GM18867 (cell line): ENCODE data around the gene SLC22A17.
A peak's percentile ranks its signal among the peaks of the same experiment; 100 is the strongest.

Experiments
- ATAC-seq: cut with Tn5 transposase; IDR thresholded peaks from one replicate; pipeline ENCODE4 v1.9.1; 2021; ENCODE audit warnings: mild to moderate bottlenecking, moderate library complexity; ENCODE audit not compliant: unreplicated experiment

The SLC22A17 gene

DNA sequence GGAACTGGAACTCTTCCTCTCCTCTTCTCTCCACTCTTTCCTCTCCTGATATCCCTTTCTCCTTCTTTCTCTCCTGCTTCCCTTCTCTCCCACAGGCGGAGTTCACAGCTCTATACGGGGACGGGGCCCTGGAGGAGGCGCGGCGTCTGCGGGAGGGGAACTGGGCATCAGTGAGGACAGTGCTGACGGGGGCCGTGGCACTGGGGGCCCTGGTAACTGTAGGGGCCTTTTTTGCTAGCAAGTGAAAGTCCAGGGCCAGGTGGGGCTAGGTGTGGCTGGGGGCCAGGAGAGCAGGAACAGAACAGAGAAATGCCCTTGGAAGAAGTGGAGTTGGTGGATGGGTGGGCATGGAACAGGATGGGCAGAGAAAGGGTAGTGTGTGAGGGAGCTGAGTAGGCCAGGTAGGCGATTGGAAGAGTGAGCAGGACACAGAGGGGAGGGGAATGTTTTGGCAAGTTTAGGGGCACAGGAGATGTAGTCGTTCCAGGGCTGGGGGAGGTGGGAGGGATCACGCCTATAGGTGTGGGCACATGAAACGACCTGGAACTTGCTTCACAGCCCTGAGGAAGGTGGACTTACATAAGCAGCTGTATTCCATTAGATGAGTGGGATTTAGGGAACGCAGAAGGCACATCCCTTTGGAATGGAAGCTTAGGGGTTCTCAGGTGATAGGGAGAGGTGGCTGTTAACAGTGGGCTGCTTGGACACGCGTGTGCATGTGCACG, 43.8 kb downstream of the SLC22A17 start:
- ATAC-seq = no peak

DNA sequence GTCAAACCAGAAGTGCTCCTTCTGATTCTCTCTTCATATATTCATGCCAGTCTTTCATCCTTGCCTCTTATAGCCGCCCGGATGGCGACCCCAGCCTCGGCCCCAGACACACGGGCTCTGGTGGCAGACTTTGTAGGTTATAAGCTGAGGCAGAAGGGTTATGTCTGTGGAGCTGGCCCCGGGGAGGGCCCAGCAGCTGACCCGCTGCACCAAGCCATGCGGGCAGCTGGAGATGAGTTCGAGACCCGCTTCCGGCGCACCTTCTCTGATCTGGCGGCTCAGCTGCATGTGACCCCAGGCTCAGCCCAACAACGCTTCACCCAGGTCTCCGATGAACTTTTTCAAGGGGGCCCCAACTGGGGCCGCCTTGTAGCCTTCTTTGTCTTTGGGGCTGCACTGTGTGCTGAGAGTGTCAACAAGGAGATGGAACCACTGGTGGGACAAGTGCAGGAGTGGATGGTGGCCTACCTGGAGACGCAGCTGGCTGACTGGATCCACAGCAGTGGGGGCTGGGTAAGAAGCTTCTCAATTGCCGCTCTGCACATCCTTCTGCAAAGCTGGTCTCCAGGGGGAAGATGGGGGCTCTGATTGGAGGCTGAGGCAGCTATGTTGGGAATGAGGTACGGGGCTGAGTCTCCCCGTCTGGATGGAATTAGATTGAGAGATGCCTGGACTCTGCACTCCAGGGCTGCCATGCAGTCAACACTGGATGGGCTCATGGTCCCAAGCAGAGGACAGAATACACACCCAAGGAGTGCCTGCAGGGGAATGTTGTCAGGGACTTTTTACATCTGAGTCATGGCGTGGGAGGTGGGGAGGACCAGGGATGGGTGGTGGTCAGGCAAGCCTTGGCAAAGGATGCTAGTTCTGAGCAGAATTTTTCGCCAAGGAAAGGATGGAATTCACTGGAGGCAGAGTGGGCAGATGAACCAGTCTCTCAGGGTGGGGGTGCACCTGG, 44.7 kb downstream of the SLC22A17 start:
- ATAC-seq = no peak

DNA sequence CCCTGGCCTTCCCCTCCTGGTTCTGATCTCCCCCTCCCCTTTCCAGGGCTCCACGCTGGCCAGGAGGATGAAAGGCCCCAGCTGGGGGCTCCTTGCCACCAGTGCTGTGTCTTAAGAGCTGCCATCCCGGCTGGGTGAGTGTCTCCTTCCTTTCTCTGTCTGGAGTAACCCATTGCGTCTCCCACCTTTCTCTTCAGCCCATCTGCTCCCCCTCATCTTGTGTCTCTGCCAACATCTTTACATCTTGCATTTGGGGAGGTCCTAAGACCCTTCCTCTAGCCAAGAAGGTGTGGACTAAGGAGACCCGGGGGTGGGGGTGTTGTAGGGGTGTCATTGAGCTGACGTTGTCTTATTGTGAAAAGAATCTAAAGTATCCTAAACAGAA, 45.5 kb downstream of the SLC22A17 start:
- ATAC-seq = no peak

DNA sequence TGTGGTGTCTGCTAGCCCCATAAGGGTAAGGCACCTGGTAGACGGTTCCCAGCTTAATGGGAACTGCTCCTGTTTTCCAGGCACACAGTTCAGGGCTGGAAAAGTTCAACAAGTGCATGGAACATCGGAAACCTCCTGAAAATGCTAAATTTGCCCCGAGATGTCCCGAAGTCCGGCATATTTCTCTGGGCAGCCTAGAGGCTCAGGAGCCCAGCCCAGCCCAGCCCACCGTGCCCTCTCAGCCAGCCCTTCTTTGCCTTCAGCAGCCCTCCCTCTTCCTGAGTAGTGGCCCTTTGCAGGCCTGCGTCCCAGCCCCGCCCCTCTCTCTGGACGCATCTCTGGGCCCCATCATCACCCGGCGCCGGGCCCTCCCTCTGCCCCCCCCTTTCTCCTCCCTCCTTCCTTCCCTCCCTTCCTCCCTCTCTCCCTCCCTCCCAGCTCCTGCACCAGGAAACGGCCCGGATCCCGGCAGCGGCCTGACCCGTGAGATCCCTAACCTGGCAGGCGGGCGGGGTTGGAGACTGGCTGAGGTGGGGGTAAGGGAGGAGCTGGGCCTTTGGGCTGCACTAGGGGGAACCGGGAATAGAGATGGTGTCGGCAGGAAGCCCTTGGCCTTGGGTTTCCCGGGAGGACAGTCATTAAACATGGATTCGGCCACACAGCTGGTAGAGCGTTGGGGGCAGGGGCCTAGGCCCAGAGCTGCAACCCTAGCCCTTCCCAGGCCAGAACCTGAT, 46.1 kb downstream of the SLC22A17 start, which contains the start of gene BCL2L2:
Gene BCL2L2, plus strand, starts transcription at position 422 of the 734 bp plus-strand sequence. CDS start 935 bp downstream, outside the sequence.
- peak; percentile 21 for ATAC-seq

DNA sequence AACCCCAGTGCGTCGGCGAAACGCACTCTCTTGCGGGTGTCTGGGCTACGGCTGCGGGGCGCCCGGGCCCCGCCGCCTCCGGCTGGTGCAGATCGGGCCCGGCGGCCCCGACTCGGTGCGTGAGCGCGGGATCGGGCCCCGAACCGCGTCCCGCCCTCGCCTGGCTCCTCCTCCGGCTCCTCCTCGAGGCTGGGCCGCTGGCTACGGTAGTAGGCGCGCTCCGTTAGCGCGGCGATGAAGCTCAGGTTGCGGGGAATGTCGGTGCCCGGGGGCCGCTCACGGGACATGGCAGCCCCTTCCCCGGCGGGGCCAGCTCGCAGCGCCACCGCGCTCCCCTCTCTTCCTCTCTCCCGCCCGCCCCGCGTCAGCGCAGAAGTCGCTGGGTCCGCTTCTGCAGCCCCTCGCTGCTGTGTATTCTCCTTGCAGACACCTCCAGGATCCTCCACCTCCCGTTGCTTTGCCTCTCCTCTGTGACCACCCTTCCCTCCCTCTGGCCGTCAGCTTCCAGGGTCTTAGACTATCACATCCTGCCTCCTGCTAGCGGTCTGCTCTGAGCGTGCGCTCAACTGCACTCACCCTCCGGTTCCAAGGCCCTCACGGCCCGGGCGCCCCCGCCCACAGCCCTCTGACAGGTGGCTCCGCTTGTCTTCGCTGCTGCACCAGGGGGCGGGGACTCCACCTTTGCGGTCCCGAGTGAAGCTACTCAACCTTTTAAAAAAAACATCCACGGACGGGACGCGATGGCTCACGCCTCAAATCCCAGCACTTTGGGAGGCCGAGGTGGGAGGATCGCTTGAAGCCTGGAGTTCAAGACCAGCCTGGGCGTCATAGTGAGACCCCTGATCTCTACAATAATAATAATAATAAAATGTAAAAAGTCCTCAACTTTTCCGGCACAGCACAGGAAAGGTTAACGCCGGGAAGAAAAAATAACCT, 50.1 kb downstream of the SLC22A17 start, which contains the start of gene PPP1R3E:
Gene PPP1R3E, minus strand, starts transcription at position 570 of the 936 bp plus-strand sequence. Its CDS starts 283 bp downstream, at position 287.
- ATAC-seq = peak; percentile 35

DNA sequence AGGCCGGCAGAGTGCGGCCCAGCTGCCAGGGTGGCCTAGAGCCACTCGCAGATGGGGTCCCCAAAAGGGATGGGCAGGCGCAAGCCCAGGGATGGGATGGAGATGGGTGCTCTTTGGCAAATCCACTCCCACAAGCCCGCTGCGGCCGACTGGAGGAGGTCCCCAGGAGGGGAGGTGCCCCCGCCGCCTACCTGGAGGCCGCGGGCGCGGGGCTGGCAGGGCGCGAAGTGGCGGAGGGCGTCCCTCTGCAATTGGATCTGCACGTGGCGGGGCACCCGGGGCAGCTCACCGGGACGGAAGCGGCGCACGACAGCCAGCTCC, 50.8 kb downstream of the SLC22A17 start:
- ATAC-seq = peak; percentile 13

DNA sequence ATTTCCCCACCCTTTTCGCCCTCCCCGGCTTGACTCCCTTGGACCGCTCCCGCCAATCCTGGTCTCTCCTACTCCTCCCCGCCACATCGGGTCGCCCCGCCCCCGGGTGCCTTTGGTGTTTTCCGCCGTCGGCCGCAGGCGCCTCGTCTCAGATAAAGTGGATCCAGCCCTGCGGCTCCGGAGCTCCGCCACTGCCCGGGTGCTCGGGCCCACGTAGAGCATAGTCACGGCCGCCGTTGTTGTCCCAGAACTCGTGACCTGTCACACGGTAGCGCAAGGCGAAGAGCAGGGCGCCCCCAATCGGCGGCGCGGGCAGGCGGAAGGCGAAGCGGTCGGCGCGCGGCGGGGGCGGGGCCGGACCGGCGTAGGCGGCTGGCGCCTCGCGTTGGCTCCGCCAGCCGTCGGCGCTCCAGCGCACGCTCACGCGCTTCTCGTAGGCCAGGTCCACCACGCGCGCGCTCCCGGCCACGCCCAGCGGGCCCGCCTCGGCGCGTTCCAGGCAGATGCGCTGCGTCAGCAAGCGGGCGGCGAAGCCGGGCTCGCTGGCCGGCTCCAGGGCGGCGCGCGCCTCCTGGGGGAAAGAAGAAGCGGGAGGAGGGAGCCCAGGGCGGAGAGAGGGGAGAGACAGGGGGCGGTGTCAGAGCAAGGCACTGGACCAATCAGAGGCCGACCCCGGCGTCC, 51.3 kb downstream of the SLC22A17 start:
- ATAC-seq = peak; percentile 78

DNA sequence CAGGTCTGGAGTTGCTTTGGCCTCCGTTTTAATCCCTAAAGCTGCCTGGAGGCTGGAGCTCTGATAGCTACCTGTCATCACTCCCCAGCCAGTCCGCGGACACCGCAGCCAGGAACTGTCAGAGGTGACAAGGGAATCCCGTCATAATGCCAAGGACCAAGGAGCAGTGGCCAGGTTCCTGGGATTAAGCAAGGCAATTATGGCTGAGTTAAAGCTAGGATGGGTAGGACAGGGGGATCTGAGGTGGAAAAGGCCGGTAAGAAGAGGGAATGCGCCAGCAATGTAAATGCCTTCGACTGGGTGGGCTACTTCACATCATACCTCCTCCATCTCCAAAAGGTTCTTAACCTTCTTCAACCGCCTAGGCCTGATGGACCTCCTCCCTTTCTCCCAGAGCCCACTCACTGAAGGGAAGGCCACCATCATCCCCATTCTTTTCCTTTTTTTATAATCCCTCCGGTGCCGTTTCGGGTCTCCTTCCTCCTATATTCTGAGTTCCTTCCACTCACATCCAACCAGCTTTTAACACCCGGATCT, 51.9 kb downstream of the SLC22A17 start:
- no peak for ATAC-seq

DNA sequence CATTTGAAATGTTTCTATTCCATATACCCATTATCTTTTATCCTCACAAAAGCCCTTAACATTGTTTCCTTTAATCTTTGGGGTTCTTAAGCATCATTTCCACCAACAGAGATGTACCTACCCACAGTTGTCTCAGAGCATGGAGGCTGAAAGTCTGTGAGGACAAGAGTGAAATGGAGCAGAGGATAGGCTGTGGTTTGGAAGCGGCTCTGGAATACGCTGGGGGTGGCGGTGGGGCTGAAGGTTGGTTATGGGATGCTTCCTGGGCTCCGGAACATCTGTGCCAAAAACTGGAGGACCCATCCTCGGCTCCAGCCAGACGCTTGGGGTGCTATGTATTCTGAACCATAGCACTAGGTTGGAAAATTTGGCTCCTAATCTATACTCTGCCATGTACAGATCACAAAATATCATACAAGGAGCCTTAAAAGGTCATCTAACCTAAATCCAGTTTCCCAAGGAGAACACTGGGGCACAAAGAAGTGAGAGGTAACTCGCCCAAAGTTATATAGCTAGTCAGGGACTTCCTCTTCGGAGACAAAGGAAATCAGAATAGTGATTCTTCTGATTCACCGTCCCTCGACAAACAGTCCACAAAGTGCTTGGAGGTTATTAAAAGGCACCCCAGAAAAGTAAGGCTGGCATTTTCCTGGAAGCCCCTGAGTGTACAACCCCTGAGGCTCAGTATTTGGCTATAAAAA, 52.6 kb downstream of the SLC22A17 start:
- ATAC-seq = no peak

DNA sequence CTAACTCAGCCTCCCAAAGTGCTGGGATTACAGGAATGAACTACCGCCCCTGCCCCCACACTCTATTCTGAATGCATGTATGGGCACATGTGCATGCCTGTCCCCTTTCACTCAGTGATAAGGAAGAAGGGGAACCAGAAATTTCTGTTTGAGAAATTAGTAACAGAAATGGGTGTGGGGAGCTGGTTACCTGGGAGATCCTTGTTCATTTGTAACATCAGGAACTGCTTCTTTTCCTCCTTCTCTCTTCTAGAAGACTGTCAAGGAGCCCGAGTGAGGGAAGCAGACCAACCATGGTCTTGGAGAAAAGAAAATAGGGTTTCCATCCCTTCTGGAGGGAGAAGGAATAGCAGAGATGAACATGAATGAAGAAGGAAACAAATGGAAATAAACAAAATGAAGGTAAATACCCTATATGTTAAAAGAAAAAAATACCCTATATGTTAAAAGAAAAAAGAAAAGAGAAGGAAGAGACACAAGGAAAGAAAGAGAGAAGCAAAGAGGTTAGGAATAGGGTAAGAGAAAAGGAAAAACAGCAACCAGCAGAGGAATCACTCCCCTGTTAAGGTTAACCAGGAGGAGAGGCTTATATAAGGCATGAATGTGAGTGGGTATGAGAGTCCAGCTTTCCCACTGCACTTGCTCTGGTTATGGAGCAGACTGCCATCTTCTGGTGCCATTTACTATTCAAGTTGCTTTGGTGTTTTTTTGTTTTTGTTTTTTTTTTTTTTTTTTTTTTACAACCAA, 53.3 kb downstream of the SLC22A17 start:
- no peak for ATAC-seq

DNA sequence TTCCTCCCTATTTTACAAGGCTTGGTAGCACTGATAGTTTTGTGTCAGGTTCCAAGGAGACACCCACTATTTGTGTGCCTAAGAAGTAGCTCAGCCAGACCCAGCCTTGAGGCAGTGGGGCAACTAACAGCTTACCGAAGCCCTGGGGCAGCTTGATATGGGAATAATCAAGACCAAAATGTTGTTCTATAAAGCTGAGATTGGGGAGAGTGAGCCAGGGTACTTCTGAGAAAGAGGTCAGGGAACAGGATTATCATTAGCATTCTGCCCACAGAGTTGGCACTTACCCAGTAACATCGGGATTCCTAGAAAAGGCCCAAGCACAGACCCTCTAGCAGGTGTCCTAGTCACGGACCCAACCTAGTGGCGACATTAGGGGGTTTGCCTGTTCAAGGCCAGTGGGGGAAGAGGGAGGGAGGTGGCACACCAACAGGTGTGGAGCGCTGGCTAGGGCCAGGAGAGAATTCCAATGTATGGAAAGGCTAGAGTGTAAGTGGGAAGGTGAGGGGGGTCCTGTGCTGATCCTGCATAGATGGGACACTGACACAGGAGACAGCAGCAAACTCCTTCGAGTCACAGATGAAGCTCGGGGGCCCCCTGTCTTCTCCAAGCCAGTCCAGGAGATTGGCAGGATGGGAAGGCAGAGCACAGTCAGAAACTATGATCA, 54.9 kb downstream of the SLC22A17 start:
- ATAC-seq = no peak

DNA sequence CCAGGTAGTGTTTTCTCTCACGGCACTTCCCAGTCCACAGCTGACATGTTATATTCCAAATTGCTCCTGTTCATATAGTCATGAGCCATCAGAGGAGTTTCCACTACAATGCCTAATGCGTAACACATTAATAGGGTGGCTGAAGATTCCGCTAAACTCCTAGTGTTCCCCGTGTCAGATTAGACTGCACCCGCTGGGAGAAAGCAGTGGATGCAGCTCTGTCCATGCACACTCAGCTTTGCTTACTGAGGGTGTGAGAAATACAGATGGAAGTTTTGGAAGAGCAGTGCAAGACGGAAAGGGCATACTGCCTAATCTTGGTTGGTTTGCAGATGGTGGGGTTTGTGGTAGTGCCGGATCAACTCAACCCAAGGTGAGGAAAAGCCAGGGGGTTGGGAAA, 55.6 kb downstream of the SLC22A17 start:
- ATAC-seq = no peak
